NCI-H82 (cell line): Measurements from ENCODE around the gene LRP5.
"Not testable (repeated sequence)": the region's sequence is repeated elsewhere in the genome, so short reads cannot be mapped to it uniquely, and the experiment has no call there.

Experiments used
- DNase-seq: peaks from one replicate; lab custom pipeline; 2025; lab: John Stamatoyannopoulos, UW

LRP5 gene

DNA sequence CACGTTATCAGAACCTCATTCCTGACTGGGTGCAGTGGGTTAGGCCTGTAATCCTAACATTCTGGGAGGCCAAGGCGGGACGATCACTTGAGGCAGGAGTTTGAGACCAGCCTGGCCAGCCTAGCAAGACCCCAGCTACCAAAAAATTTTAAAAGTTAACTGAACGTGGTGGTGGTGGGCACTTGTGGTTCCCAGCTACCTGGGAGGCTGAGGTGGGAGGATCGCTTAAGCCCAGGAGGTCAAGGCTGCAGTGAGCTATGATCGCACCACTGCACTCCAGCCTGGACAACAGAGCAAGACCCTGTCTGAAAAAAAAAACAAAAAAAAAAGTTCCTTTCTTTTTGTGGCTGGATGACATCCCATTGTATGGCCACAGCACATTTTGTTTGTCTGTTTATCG is 80.4 kb downstream of the LRP5 start:
- no peak for DNase-seq

DNA sequence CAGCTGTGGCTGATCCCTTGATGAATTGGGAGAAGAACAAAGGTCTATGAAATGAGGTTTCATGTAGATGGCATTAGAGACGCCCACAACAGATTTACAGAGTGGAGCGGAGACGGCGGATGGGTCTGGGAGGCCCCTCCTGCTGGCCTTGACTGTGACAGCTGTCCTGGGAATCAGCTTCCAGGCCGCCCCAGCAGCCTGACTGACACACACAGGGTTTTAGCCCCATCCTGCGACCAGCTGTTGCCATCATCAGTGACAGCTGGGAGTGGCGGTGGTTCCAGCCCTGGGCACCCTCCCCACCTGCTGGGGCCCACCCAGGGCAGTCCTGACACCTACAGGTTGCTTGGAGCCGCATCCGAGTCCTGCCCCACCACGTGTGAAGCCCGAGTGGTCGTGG is 84.1 kb downstream of the LRP5 start:
- peak; percentile 96 for DNase-seq

- no peak for DNase-seq
Observed at GRCh38 chr11:68397256-68397655, 84.9 kb downstream of the LRP5 start.

GRCh38 chr11:68398995-68399851 is 86.8 kb downstream of the LRP5 start:
- no peak for DNase-seq

- DNase-seq, result no peak
Observed at GRCh38 chr11:68399916-68400315, 87.5 kb downstream of the LRP5 start.

DNA sequence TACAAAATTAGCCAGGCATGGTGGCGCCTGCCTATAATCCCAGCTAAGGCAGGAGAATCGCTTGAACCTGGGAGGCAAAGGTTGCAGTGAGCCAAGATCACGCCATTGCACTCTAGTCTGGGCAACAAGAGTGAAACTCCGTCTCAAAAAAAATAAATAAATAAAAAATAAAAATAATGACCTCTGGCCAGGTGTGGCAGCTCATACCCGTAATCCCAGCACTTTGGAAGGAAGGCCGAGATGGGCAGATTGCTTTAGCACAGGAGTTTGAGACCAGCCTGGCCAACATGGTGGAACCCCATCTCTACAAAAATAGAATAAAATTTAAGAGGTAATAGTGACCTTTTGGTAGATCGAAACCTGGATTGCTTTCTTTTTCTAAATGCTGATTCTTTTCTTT is 88.2 kb downstream of the LRP5 start:
- DNase-seq, result not testable (repeated sequence)

GRCh38 chr11:68401856-68402255 is 89.5 kb downstream of the LRP5 start:
- no peak for DNase-seq

- DNase-seq, result peak; percentile 5
Observed at GRCh38 chr11:68402355-68403031, 90.1 kb downstream of the LRP5 start.

DNA sequence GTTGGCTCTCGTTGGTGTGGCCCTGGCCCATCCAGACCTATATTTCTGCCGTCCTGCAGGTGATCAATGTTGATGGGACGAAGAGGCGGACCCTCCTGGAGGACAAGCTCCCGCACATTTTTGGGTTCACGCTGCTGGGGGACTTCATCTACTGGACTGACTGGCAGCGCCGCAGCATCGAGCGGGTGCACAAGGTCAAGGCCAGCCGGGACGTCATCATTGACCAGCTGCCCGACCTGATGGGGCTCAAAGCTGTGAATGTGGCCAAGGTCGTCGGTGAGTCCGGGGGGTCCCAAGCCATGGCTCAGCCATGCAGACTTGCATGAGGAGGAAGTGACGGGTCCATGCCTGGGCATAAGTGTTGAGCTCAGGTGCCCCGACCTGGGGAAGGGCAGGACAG is 91.0 kb downstream of the LRP5 start:
- DNase-seq, result no peak

GRCh38 chr11:68403831-68404230 is 91.4 kb downstream of the LRP5 start:
- DNase-seq, result no peak

GRCh38 chr11:68406324-68407313 is 94.2 kb downstream of the LRP5 start:
- no peak for DNase-seq

- DNase-seq, result no peak
Observed at GRCh38 chr11:68408512-68408911, 96.1 kb downstream of the LRP5 start.

DNA sequence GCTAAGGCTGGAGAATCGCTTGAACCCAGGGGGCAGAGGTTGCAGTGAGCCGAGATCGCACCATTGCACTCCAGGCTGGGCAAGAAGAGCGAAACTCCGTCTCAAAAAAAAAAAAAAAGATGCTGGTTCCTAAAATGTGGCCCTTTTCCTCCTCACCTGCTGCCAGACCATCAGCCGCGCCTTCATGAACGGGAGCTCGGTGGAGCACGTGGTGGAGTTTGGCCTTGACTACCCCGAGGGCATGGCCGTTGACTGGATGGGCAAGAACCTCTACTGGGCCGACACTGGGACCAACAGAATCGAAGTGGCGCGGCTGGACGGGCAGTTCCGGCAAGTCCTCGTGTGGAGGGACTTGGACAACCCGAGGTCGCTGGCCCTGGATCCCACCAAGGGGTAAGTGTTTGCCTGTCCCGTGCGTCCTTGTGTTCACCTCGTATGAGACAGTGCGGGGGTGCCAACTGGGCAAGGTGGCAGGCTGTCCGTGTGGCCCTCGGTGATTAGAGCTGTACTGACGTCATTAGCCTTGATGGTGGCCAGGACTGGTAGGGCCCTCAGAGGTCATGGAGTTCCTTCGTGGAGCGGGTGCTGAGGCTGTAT is 97.5 kb downstream of the LRP5 start:
- DNase-seq, result no peak

- no peak for DNase-seq
Observed at GRCh38 chr11:68411501-68411991, 99.2 kb downstream of the LRP5 start.

DNA sequence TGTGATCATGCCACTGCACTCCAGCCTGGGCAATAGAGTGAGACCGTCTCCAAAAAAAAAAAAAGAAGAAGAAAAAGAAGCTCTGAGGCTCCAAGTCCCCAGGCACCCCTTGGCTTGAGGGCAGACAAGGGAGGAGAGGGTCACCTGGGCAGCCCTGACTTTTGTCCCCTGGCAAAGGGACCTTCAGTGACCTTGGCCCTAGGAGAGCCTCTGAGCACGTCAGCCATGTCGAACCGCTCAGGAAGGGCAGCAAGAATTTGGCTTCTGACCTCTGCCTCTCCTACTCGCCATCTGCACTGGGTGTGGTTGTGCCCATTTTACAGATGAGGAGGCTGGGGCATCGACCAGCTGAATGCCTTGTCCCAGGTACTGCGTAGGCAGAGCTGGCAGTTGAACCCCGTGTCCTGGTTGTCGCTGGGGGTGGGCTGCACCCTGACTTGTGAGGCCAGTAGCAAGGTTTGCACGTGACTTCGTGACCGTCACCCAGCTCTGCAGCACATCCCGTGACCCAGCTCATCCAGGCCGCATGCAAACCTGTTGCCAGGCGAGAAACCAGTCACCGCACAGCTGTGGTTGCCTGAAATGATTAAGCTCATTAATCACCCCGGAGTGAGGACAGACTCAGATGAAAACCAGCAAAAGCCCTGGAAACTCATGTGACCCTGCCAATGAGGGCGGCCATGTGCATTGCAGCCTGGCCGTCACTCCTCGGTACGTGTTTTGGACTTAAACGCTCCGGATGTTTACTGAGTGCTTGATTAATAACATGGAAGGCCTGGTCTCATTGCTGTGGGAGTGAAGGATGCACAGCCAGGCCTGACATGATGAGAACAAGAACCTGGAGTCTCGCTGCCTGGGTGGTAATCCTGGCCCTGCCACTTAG is 100.4 kb downstream of the LRP5 start:
- DNase-seq, result peak; percentile 22

GRCh38 chr11:68413591-68413999 is 101.2 kb downstream of the LRP5 start:
- no peak for DNase-seq

GRCh38 chr11:68414496-68415221 is 102.3 kb downstream of the LRP5 start:
- DNase-seq, result no peak

GRCh38 chr11:68416070-68416578 is 103.7 kb downstream of the LRP5 start:
- no peak for DNase-seq

DNA sequence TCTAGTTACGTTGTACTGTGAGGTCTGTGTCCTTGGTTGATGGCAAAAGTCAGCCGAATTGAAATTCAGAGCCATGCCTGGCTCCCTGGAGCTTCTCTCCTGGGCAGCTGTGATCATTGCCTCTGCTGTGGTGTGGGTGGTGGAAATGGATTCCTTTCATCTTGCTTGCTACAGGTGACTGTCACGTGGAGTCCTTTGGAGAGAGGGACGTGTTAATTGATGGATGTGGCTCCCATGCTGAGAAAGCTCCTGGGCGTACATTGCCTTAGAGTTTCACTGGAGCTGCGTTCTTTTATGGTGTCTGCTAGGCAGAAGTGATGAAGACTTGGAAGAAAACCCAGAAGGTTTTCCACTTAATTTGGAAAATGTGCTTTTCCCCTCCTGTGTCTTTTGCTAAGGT is 106.3 kb downstream of the LRP5 start:
- no peak for DNase-seq

DNA sequence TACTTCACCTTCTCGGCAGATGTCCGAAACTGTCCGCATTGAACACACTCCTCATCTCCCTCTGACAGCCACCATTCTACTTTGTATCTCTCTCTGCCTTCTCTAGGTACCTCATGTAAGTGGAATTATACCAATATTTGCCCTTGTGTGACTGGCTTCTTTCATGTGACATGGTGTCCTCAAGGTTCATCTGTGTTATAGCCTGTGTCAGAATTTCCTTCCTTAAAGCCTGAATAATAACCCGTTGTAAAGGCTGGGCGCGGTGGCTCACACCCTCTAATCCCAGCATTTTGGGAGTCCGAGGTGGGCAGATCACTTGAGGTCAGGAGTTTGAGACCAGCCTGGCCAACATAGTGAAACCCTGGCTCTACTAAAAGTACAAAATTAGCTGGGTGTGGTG is 107.8 kb downstream of the LRP5 start:
- DNase-seq, result no peak
